HepG2 (cell line): ENCODE measurements around the gene ARHGAP29. TPM values are rescaled to one million over a fixed set of nuclear protein-coding genes. Genes with fewer than 3 reads are reported as not detected.

Experiments
- ATRX ChIP-seq: sonication (generic); formaldehyde crosslinking; IDR thresholded peaks from 2 replicates; pipeline ENCODE4 v1.4.0; 2020; ENCODE audit warnings: missing genetic modification reagents, borderline replicate concordance
- EEA1 ChIP-seq: sonication (generic); formaldehyde crosslinking; IDR thresholded peaks from 2 replicates; pipeline ENCODE4 v1.5.1; 2020; ENCODE audit warnings: mild to moderate bottlenecking, missing genetic modification reagents, borderline replicate concordance
- IKZF1 ChIP-seq: fragments of 450-650 bp; IDR thresholded peaks from 2 replicates; pipeline ENCODE4 v1.7.1; 2016
- KAT8 ChIP-seq: IDR thresholded peaks from 2 replicates; pipeline ENCODE4 v1.6.1; 2016; ENCODE audit warnings: missing genetic modification reagents, missing compliant biosample characterization
- KDM1A ChIP-seq: IDR thresholded peaks from 2 replicates; pipeline ENCODE4 v1.6.1; 2016; ENCODE audit warnings: missing compliant biosample characterization
- KLF11 ChIP-seq: IDR thresholded peaks from 2 replicates; pipeline ENCODE4 v1.6.1; 2016; ENCODE audit warnings: missing compliant biosample characterization
- NCOA5 ChIP-seq: sonication (generic); formaldehyde crosslinking; IDR thresholded peaks from 2 replicates; pipeline ENCODE4 v1.4.0; 2020; ENCODE audit warnings: missing genetic modification reagents
- NFE2L2 ChIP-seq: fragments of 150-350 bp; IDR thresholded peaks from 2 replicates; pipeline ENCODE4 v1.6.1; 2014; ENCODE audit warnings: low read length
- POLR2A ChIP-seq, 2 experiments: IDR thresholded peaks; 2 replicates each; pipeline ENCODE4 v1.6.1; 2011; ENCODE audit warnings: low read depth in 2 of 2, low read length in 2 of 2, mild to moderate bottlenecking in 1 of 2, moderate library complexity in 1 of 2; ENCODE audit not compliant: insufficient read depth in 1 of 2
- POLR2G ChIP-seq: fragments of 200-400 bp; formaldehyde crosslinking; IDR thresholded peaks from 2 replicates; pipeline ENCODE4 v1.6.1; 2018; ENCODE audit warnings: mild to moderate bottlenecking, low read depth, low read length, moderate library complexity
- SAP130 ChIP-seq: IDR thresholded peaks from 2 replicates; pipeline ENCODE4 v1.6.1; 2016; ENCODE audit warnings: low read depth
- TEF ChIP-seq: sonication (generic); formaldehyde crosslinking; IDR thresholded peaks from 2 replicates; pipeline ENCODE4 v1.5.0; 2020; ENCODE audit warnings: missing genetic modification reagents
- ZNF124 ChIP-seq: sonication (generic); formaldehyde crosslinking; IDR thresholded peaks from 2 replicates; pipeline ENCODE4 v1.4.0; 2020; ENCODE audit warnings: missing genetic modification reagents
- ZNF142 ChIP-seq: sonication (generic); formaldehyde crosslinking; IDR thresholded peaks from 2 replicates; pipeline ENCODE4 v1.4.0; 2020; ENCODE audit warnings: missing genetic modification reagents
- ZNF234 ChIP-seq: sonication (generic); formaldehyde crosslinking; conservative IDR thresholded peaks from 2 replicates; pipeline ENCODE4 v1.5.1; 2020; ENCODE audit warnings: mild to moderate bottlenecking, missing genetic modification reagents
- ZNF24 ChIP-seq: fragments of 450-650 bp; IDR thresholded peaks from 2 replicates; pipeline ENCODE4 v1.6.1; 2017; ENCODE audit warnings: antibody characterized with exemption, mild to moderate bottlenecking
- ZNF280D ChIP-seq: sonication (generic); formaldehyde crosslinking; IDR thresholded peaks from 2 replicates; pipeline ENCODE4 v1.5.1; 2020; ENCODE audit warnings: mild to moderate bottlenecking, missing genetic modification reagents
- ZNF34 ChIP-seq: sonication (generic); formaldehyde crosslinking; IDR thresholded peaks from 2 replicates; pipeline ENCODE4 v1.4.0; 2020; ENCODE audit warnings: mild to moderate bottlenecking, missing genetic modification reagents, borderline replicate concordance
- ZNF616 ChIP-seq: sonication (generic); formaldehyde crosslinking; IDR thresholded peaks from 2 replicates; pipeline ENCODE4 v1.5.0; 2020; ENCODE audit warnings: low read depth, mild to moderate bottlenecking, missing genetic modification reagents
- ZNF670 ChIP-seq: sonication (generic); formaldehyde crosslinking; IDR thresholded peaks from 2 replicates; pipeline ENCODE4 v1.8.0; 2022; ENCODE audit warnings: mild to moderate bottlenecking, missing genetic modification reagents, borderline replicate concordance
- polyA plus RNA-seq, 8 experiments: library from polyadenylated mRNA; depleted of rRNA in 3 of 8; stranded (reverse) in 7 of 8; unstranded in 1 of 8; fragments of >200 nt; fragmentation: Illumina TruSeq in 4 of 8; extraction: Trizol in 4 of 8; gene quantifications; 2 replicates each; pipeline versions ENCODE4 v1.2.1 to v1.2.3, GENCODE V29; 2011 to 2016; ENCODE audit warnings: low read depth in 4 of 8, missing spikeins in 1 of 8, mixed read lengths in 1 of 8; ENCODE audit not compliant: insufficient read depth in 1 of 8
- total RNA-seq, 5 experiments: library from RNA; depleted of rRNA; stranded (reverse); fragments of >200 nt; fragmentation: Illumina TruSeq; extraction: Trizol; gene quantifications; 2 replicates each; pipeline ENCODE4 v1.2.3, GENCODE V29; 2016; ENCODE audit warnings: low read depth in 1 of 5

The ARHGAP29 gene
- total and polyA plus RNA-seq, 2 of the 13 experiments (the other 11 are each of a cell fraction or from before 2014, with no cell fraction given), result 12.8 to 18.3 TPM

- TF ChIP-seq KDM1A (CRISPR knock-in tag) (no peak), KLF11 (CRISPR knock-in tag) (no peak), ZNF280D (CRISPR knock-in tag) (no peak), SAP130 (CRISPR knock-in tag) (peak; percentile 82), IKZF1 (no peak), POLR2A (IDR thresholded peaks at IDR 0.05; ENCODE audit: insufficient read depth in 1 of 2, low read depth in 2 of 2, low read length in 2 of 2) (peak; percentile 85 to 99), POLR2G (peak; percentile 70), NFE2L2 (no peak), ATRX (no peak), TEF (no peak), EEA1 (CRISPR knock-in tag) (peak; percentile 97; the same call in 1 of the 2 replicates), ZNF616 (no peak), KAT8 (no peak), ZNF142 (CRISPR knock-in tag) (no peak), ZNF670 (CRISPR knock-in tag) (no peak), ZNF34 (CRISPR knock-in tag) (no peak), ZNF124 (CRISPR knock-in tag) (no peak), ZNF234 (CRISPR knock-in tag) (no peak), NCOA5 (no peak), ZNF24 (no peak)
Measured at GRCh38 chr1:94237291-94238226, at the start of gene ARHGAP29 (continued).
